ENCODE data around the gene RRP12. TPM values are rescaled to one million over a fixed set of nuclear protein-coding genes. Genes with fewer than 3 reads are reported as not detected.

RRP12 gene
- polyA plus RNA-seq, 1 of the 3 experiments (the other 2 are of a cell fraction) = 46.4 TPM

DNA sequence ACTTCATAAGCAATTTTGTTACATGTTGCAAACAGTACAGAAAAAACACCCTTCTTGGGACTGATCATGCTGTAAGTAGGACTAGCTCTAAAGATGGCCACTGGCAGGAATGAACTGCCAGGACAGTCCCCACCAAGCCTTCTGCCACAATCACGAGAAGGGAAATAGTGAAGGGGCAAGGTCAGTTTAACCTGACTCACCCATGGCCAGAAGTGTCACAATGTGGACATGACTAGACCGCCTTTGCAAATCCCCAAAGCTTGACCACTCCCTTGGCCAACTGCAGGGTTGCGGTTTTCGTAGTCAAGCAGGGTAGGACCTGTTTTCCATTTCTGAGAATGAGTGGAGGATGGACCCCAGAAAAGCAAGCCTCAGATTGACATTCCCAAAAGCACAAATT lies 47.2 kb downstream of the RRP12 start:
- CTCF ChIA-PET = interaction anchor here (3.4 kb wide), 1 partner anchor 75 kb away, joined by 21 read pairs; no protein-coding TSS in a partner anchor

More for the DNA sequence above, 47.2 kb downstream of the RRP12 start:
- Histone ChIP-seq H3F3A (replicated peaks; ENCODE audit: insufficient read depth) (peaks cover 4% of the 10 kb centered on the region), H3K36me3 (replicated peaks in 1 of 2; ENCODE audit: control insufficient read depth in 1 of 2, insufficient read depth in 2 of 2, low read length in 1 of 2) (peaks cover 17 to 33% of the 10 kb centered on the region in 2 experiments), H3K9me3 (no peaks in the 10 kb centered on the region), H2AFZ (ENCODE audit: low read depth) (no peak overlapping the region), H3K4me2 (no peak overlapping the region), H3K27ac (ENCODE audit: low read depth in 2 of 2, low read length in 1 of 2) (no peak overlapping the region), H4K20me1 (ENCODE audit: insufficient read depth) (no peaks in the 10 kb centered on the region), H3K79me2 (ENCODE audit: insufficient read depth) (no peaks in the 10 kb centered on the region), H3K9me2 (no peaks in the 10 kb centered on the region), H3K27me3 (ENCODE audit: insufficient read depth) (no peaks in the 10 kb centered on the region), H3K4me3 (ENCODE audit: low read depth in 2 of 2, low read length in 1 of 2) (no peak overlapping the region), H3K9ac (no peak overlapping the region), H3K4me1 (ENCODE audit: control insufficient read depth in 1 of 2, insufficient read depth in 2 of 2, low read depth in 1 of 2, low read length in 1 of 2) (peaks cover 0 to 12% of the 10 kb centered on the region in 2 experiments; a peak in 1 of 4 replicates)
- WGBS (ENCODE audit: low lambda C conversion rate) = 92% methylated on average over 4 of the region's 4 CpGs
- TF ChIP-seq TEAD4 (IDR thresholded peaks at IDR 0.05; ENCODE audit: borderline replicate concordance, insufficient read depth) = no peak
- TF ChIP-seq, protein P1, sequence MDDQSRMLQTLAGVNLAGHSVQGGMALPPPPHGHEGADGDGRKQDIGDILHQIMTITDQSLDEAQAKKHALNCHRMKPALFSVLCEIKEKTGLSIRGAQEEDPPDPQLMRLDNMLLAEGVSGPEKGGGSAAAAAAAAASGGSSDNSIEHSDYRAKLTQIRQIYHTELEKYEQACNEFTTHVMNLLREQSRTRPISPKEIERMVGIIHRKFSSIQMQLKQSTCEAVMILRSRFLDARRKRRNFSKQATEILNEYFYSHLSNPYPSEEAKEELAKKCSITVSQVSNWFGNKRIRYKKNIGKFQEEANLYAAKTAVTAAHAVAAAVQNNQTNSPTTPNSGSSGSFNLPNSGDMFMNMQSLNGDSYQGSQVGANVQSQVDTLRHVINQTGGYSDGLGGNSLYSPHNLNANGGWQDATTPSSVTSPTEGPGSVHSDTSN (IDR thresholded peaks at IDR 0.05) = no peak
- TF ChIP-seq CHD2 (IDR thresholded peaks at IDR 0.05; ENCODE audit: low read length, partially characterized antibody) = no peak
- no peak for TF ChIP-seq YY1 (IDR thresholded peaks at IDR 0.05; ENCODE audit: low read depth)
- TF ChIP-seq NFIC (IDR thresholded peaks at IDR 0.05; ENCODE audit: borderline replicate concordance) = no peak
- no peak for TF ChIP-seq ELF1 (IDR thresholded peaks at IDR 0.05)
- TF ChIP-seq JUND (IDR thresholded peaks at IDR 0.05) = no peak
- TF ChIP-seq, protein P2, sequence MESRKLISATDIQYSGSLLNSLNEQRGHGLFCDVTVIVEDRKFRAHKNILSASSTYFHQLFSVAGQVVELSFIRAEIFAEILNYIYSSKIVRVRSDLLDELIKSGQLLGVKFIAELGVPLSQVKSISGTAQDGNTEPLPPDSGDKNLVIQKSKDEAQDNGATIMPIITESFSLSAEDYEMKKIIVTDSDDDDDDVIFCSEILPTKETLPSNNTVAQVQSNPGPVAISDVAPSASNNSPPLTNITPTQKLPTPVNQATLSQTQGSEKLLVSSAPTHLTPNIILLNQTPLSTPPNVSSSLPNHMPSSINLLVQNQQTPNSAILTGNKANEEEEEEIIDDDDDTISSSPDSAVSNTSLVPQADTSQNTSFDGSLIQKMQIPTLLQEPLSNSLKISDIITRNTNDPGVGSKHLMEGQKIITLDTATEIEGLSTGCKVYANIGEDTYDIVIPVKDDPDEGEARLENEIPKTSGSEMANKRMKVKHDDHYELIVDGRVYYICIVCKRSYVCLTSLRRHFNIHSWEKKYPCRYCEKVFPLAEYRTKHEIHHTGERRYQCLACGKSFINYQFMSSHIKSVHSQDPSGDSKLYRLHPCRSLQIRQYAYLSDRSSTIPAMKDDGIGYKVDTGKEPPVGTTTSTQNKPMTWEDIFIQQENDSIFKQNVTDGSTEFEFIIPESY (IDR thresholded peaks at IDR 0.05; ENCODE audit: borderline replicate concordance, low read depth) = no peak
- TF ChIP-seq, protein P3, sequence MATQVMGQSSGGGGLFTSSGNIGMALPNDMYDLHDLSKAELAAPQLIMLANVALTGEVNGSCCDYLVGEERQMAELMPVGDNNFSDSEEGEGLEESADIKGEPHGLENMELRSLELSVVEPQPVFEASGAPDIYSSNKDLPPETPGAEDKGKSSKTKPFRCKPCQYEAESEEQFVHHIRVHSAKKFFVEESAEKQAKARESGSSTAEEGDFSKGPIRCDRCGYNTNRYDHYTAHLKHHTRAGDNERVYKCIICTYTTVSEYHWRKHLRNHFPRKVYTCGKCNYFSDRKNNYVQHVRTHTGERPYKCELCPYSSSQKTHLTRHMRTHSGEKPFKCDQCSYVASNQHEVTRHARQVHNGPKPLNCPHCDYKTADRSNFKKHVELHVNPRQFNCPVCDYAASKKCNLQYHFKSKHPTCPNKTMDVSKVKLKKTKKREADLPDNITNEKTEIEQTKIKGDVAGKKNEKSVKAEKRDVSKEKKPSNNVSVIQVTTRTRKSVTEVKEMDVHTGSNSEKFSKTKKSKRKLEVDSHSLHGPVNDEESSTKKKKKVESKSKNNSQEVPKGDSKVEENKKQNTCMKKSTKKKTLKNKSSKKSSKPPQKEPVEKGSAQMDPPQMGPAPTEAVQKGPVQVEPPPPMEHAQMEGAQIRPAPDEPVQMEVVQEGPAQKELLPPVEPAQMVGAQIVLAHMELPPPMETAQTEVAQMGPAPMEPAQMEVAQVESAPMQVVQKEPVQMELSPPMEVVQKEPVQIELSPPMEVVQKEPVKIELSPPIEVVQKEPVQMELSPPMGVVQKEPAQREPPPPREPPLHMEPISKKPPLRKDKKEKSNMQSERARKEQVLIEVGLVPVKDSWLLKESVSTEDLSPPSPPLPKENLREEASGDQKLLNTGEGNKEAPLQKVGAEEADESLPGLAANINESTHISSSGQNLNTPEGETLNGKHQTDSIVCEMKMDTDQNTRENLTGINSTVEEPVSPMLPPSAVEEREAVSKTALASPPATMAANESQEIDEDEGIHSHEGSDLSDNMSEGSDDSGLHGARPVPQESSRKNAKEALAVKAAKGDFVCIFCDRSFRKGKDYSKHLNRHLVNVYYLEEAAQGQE (IDR thresholded peaks at IDR 0.05; ENCODE audit: low read depth, low read length) = no peak
- TF ChIP-seq SIN3A (IDR thresholded peaks at IDR 0.05; ENCODE audit: borderline replicate concordance, low read depth, low read length) = no peak
- TF ChIP-seq MEF2A (IDR thresholded peaks at IDR 0.05; ENCODE audit: borderline replicate concordance, low read depth) = no peak
- POLR2A ChIA-PET = no interaction called here
- DNase-seq = no peak
